SK-N-SH (cell line): ENCODE results near the gene WSB2. TPM values are rescaled to one million over a fixed set of nuclear protein-coding genes. Genes with fewer than 3 reads are reported as not detected.

Source experiments
- CTCF ChIA-PET: fragments of 300-600, 350-600 bp; formaldehyde crosslinking; extraction: SDS; loops from one replicate; lab custom pipeline; 2021; lab: Yijun Ruan, JAX
- POLR2A ChIA-PET: fragments of 350-600 bp; sonication (Branson Sonifier 250); formaldehyde crosslinking; extraction: SDS; loops from one replicate; lab custom pipeline; 2020; ENCODE audit warnings: antibody characterized with exemption, inconsistent platforms; lab: Yijun Ruan, JAX
- DNase-seq: peaks from one replicate; pipeline ENCODE4 v3.0.0; 2012
- H2AFZ ChIP-seq: fragments of 200-600 bp; sonication (generic); 2 replicates; pipeline ENCODE4 v1.8.1; 2016; ENCODE audit warnings: antibody characterized with exemption, mild to moderate bottlenecking, low read depth
- H3F3A ChIP-seq: fragments of 200-600 bp; sonication (generic); replicated peaks from 2 replicates; pipeline ENCODE3; 2016; ENCODE audit warnings: antibody characterized with exemption, mild to moderate bottlenecking; ENCODE audit not compliant: insufficient read depth
- H3K27ac ChIP-seq, 2 experiments: fragments of 200-500 bp in 1 of 2; fragments of 200-600 bp in 1 of 2; sonication (Bioruptor generic) in 1 of 2; sonication (generic), shearing (Covaris generic) in 1 of 2; 2 replicates each; pipeline versions ENCODE4 v1.5.1 to v1.6.1; 2014 to 2016; ENCODE audit warnings: low read depth in 2 of 2, inconsistent platforms in 1 of 2, low read length in 1 of 2, mild to moderate bottlenecking in 1 of 2, mixed read lengths in 1 of 2
- H3K27me3 ChIP-seq: fragments of 200-600 bp; sonication (generic), shearing (Covaris generic); 2 replicates; pipeline ENCODE4 v1.6.1; 2016; ENCODE audit warnings: mixed run types; ENCODE audit not compliant: insufficient read depth
- H3K36me3 ChIP-seq, 2 experiments: fragments of 200-500 bp in 1 of 2; fragments of 200-600 bp in 1 of 2; sonication (Bioruptor generic) in 1 of 2; sonication (generic) in 1 of 2; replicated peaks in 1 of 2; 2 replicates each; pipeline versions ENCODE3 to v1.5.1; 2014 to 2016; ENCODE audit warnings: low read length in 1 of 2, mild to moderate bottlenecking in 1 of 2; ENCODE audit not compliant: insufficient read depth in 2 of 2, control insufficient read depth in 1 of 2
- H3K4me1 ChIP-seq, 2 experiments: fragments of 200-500 bp in 1 of 2; fragments of 200-600 bp in 1 of 2; sonication (Bioruptor generic) in 1 of 2; sonication (generic), shearing (Covaris generic) in 1 of 2; 2 replicates each; pipeline versions ENCODE4 v1.5.1 to v1.6.1; 2014 to 2016; ENCODE audit warnings: low read depth in 1 of 2, low read length in 1 of 2, mixed run types in 1 of 2; ENCODE audit not compliant: insufficient read depth in 2 of 2, control insufficient read depth in 1 of 2
- H3K4me2 ChIP-seq: fragments of 200-600 bp; sonication (generic), shearing (Covaris generic); 2 replicates; pipeline ENCODE4 v1.6.1; 2017; ENCODE audit warnings: mixed run types
- H3K4me3 ChIP-seq, 2 experiments: fragments of 200-500 bp in 1 of 2; fragments of 200-600 bp in 1 of 2; sonication (Bioruptor generic) in 1 of 2; sonication (generic), shearing (Covaris generic) in 1 of 2; 2 replicates each; pipeline versions ENCODE4 v1.5.1 to v1.8.1; 2014 to 2016; ENCODE audit warnings: low read depth in 2 of 2, inconsistent platforms in 1 of 2, low read length in 1 of 2, mild to moderate bottlenecking in 1 of 2, mixed read lengths in 1 of 2, moderate library complexity in 1 of 2
- H3K79me2 ChIP-seq: fragments of 200-600 bp; sonication (generic); 2 replicates; pipeline ENCODE4 v1.8.1; 2017; ENCODE audit warnings: mild to moderate bottlenecking; ENCODE audit not compliant: insufficient read depth
- H3K9ac ChIP-seq: fragments of 200-600 bp; sonication (generic); 2 replicates; pipeline ENCODE4 v1.6.1; 2017; ENCODE audit warnings: mixed run types
- H3K9me2 ChIP-seq: fragments of 200-600 bp; sonication (generic); 2 replicates; pipeline ENCODE4 v1.6.1; 2017; ENCODE audit warnings: mixed run types
- H3K9me3 ChIP-seq: fragments of 200-600 bp; sonication (generic); 2 replicates; pipeline ENCODE4 v1.6.1; 2017; ENCODE audit warnings: mixed run types, mild to moderate bottlenecking, moderate library complexity
- H4K20me1 ChIP-seq: fragments of 200-600 bp; sonication (generic); 2 replicates; pipeline ENCODE4 v1.6.1; 2017; ENCODE audit warnings: mild to moderate bottlenecking, mixed run types; ENCODE audit not compliant: insufficient read depth
- ELF1 ChIP-seq: IDR thresholded peaks from 2 replicates; pipeline ENCODE4 v1.4.0; 2012
- EP300 ChIP-seq, 2 experiments: IDR thresholded peaks; 2 replicates each; pipeline versions ENCODE4 v1.4.0 to v1.6.1; 2012; ENCODE audit warnings: borderline replicate concordance in 1 of 2, low read depth in 1 of 2, low read length in 1 of 2
- GATA2 ChIP-seq: sonication (generic); formaldehyde crosslinking; IDR thresholded peaks from 2 replicates; pipeline ENCODE4 v1.5.0; 2020; ENCODE audit warnings: mild to moderate bottlenecking, missing genetic modification reagents
- JUND ChIP-seq: IDR thresholded peaks from 2 replicates; pipeline ENCODE4 v1.4.0; 2012
- MAX ChIP-seq: IDR thresholded peaks from 2 replicates; pipeline ENCODE4 v1.4.0; 2012; ENCODE audit warnings: low read depth
- MEF2A ChIP-seq: IDR thresholded peaks from 2 replicates; pipeline ENCODE4 v1.4.0; 2012; ENCODE audit warnings: low read depth, borderline replicate concordance
- NRF1 ChIP-seq: IDR thresholded peaks from 2 replicates; pipeline ENCODE4 v1.6.1; 2012; ENCODE audit warnings: low read depth, mild to moderate bottlenecking, low read length
- RCOR1 ChIP-seq: fragments of 150-350 bp; IDR thresholded peaks from 2 replicates; pipeline ENCODE4 v1.6.1; 2017; ENCODE audit warnings: antibody characterized with exemption, low read length
- REST ChIP-seq: IDR thresholded peaks from 2 replicates; pipeline ENCODE4 v1.6.1; 2012; ENCODE audit warnings: mild to moderate bottlenecking, low read depth, low read length, moderate library complexity
- RFX5 ChIP-seq: IDR thresholded peaks from 2 replicates; pipeline ENCODE4 v1.6.1; 2012; ENCODE audit warnings: mild to moderate bottlenecking, improper control_type of control experiment, low read length
- RXRA ChIP-seq: IDR thresholded peaks from 2 replicates; pipeline ENCODE4 v1.4.0; 2012; ENCODE audit warnings: low read depth, mild to moderate bottlenecking, borderline replicate concordance
- SIN3A ChIP-seq: IDR thresholded peaks from 2 replicates; pipeline ENCODE4 v1.6.1; 2012; ENCODE audit warnings: low read depth, mild to moderate bottlenecking, low read length, moderate library complexity, borderline replicate concordance
- SMC3 ChIP-seq: IDR thresholded peaks from 2 replicates; pipeline ENCODE4 v1.6.1; 2012; ENCODE audit warnings: low read depth, low read length, improper control_type of control experiment
- TAF1 ChIP-seq: IDR thresholded peaks from 2 replicates; pipeline ENCODE4 v1.6.1; 2012; ENCODE audit warnings: low read depth, mild to moderate bottlenecking, low read length, moderate library complexity, borderline replicate concordance
- TEAD4 ChIP-seq: IDR thresholded peaks from 2 replicates; pipeline ENCODE4 v1.4.0; 2012; ENCODE audit warnings: mild to moderate bottlenecking, borderline replicate concordance; ENCODE audit not compliant: insufficient read depth
- USF1 ChIP-seq: IDR thresholded peaks from 2 replicates; pipeline ENCODE4 v1.4.0; 2012; ENCODE audit warnings: low read depth, borderline replicate concordance
- USF2 ChIP-seq: fragments of 150-350 bp; IDR thresholded peaks from 2 replicates; pipeline ENCODE4 v1.6.1; 2017; ENCODE audit warnings: antibody characterized with exemption, low read length, low read depth, borderline replicate concordance
- WGBS: methylation state at CpG from one replicate; pipeline ENCODE4 v1.1.6; 2017; ENCODE audit warnings: low lambda C conversion rate; 5-methylcytosine and 5-hydroxymethylcytosine counted together
- polyA plus RNA-seq, 3 experiments: library from polyadenylated mRNA; depleted of rRNA; stranded (reverse); fragments of >200 nt; gene quantifications; 2 replicates each; pipeline ENCODE4 v1.2.3, GENCODE V29; 2012

WSB2 gene
- polyA plus RNA-seq, 1 of the 3 experiments (the other 2 are of a cell fraction): 54.4 TPM

GRCh38 chr12:118101051-118101450, 40.1 kb upstream of the WSB2 start:
- Histone ChIP-seq H3K4me3 (no peak overlapping the region), H3K9ac (no peak overlapping the region), H3K4me1 (peaks cover 0 to 11% of the 10 kb centered on the region in 2 experiments; a peak in 1 of 4 replicates), H3K4me2 (no peak overlapping the region), H3K27ac (no peak overlapping the region), H2AFZ (no peak overlapping the region), H3K9me3 (no peaks in the 10 kb centered on the region), H3K9me2 (no peaks in the 10 kb centered on the region), H3F3A (peaks cover 8% of the 10 kb centered on the region), H3K79me2 (peaks cover 23% of the 10 kb centered on the region), H4K20me1 (no peaks in the 10 kb centered on the region), H3K27me3 (no peaks in the 10 kb centered on the region), H3K36me3 (peaks cover 0 to 5% of the 10 kb centered on the region in 2 experiments)
- POLR2A ChIA-PET: no interaction called here
- TF ChIP-seq RFX5 (no peak), ELF1 (no peak), GATA2 (CRISPR knock-in tag) (no peak), SMC3 (no peak), NRF1 (no peak), MEF2A (no peak), REST (no peak), MAX (no peak), JUND (no peak)
- no peak for DNase-seq
- CTCF ChIA-PET: interaction anchor here (1.2 to 1.5 kb wide), 3 partner anchors 15 to 275 kb away, joined by 3 to 5 read pairs (median 4); no protein-coding TSS in a partner anchor
- WGBS: 90% methylated on average over 3 of the region's 3 CpGs

GRCh38 chr12:118098911-118099671, 38.1 kb upstream of the WSB2 start:
- Histone ChIP-seq H4K20me1 (no peaks in the 10 kb centered on the region), H2AFZ (no peak overlapping the region), H3K36me3 (peaks cover 0 to 5% of the 10 kb centered on the region in 2 experiments), H3K27ac (no peak overlapping the region), H3K9me3 (no peaks in the 10 kb centered on the region), H3K79me2 (peaks cover 23% of the 10 kb centered on the region), H3K4me3 (no peak overlapping the region), H3K9me2 (no peaks in the 10 kb centered on the region), H3K9ac (no peak overlapping the region), H3K4me2 (no peak overlapping the region), H3K27me3 (no peaks in the 10 kb centered on the region), H3K4me1 (peaks cover 0 to 11% of the 10 kb centered on the region in 2 experiments; a peak in 1 of 4 replicates), H3F3A (peaks cover 3% of the 10 kb centered on the region)
- POLR2A ChIA-PET: no interaction called here
- WGBS: 92% methylated on average over 12 of the region's 12 CpGs
- DNase-seq: no peak
- CTCF ChIA-PET: no interaction called here
- TF ChIP-seq SIN3A: no peak
- TF ChIP-seq TEAD4: no peak
- no peak for TF ChIP-seq TAF1
- no peak for TF ChIP-seq RXRA
- no peak for TF ChIP-seq REST
- no peak for TF ChIP-seq EP300 (IDR thresholded peaks at IDR 0.05; ENCODE audit: borderline replicate concordance in 1 of 2, low read depth in 1 of 2, low read length in 1 of 2)
- TF ChIP-seq USF2: no peak
- no peak for TF ChIP-seq SMC3
- TF ChIP-seq ELF1: no peak
- no peak for TF ChIP-seq USF1
- no peak for TF ChIP-seq RCOR1
